C4-2B (cell line): ENCODE data around the gene FANCD2.

Experiments used
- CTCF ChIP-seq: fragments of 450-650 bp; conservative IDR thresholded peaks from 2 replicates; pipeline ENCODE4 v1.5.1; 2017; ENCODE audit warnings: mild to moderate bottlenecking
- ZFX ChIP-seq: fragments of 450-650 bp; IDR thresholded peaks from 2 replicates; pipeline ENCODE4 v1.6.1; 2017

GRCh38 chr3:10023587-10024310, 2.5 kb upstream of the FANCD2 start:
- no peak for TF ChIP-seq CTCF
- no peak for TF ChIP-seq ZFX
